DND-41 (cell line): ENCODE data around the gene MAML3.

ENCODE experiments used
- ATAC-seq: fragments of 200-7000 bp; cut with Tn5 transposase; 3 replicates; pipeline ENCODE4 v1.9.1; 2021; ENCODE audit warnings: low read depth; ENCODE audit not compliant: insufficient read depth
- DNase-seq: peaks from one replicate; pipeline ENCODE4 v3.0.0-alpha.2; 2020
- H2AFZ ChIP-seq: 2 replicates; pipeline ENCODE4 v1.6.0; 2012; ENCODE audit warnings: low read depth, low read length
- H3K27ac ChIP-seq: 2 replicates; pipeline ENCODE4 v1.5.1; 2012; ENCODE audit warnings: low read length, inconsistent platforms
- H3K27me3 ChIP-seq: fragments of 200-600 bp; sonication (generic); 2 replicates; pipeline ENCODE4 v1.6.0; 2012; ENCODE audit warnings: low read length, mild to moderate bottlenecking, inconsistent platforms; ENCODE audit not compliant: insufficient read depth, poor library complexity
- H3K36me3 ChIP-seq: 2 replicates; pipeline ENCODE4 v1.5.1; 2012; ENCODE audit warnings: low read length, inconsistent platforms; ENCODE audit not compliant: insufficient read depth
- H3K4me1 ChIP-seq: 2 replicates; pipeline ENCODE4 v1.5.1; 2012; ENCODE audit warnings: mild to moderate bottlenecking, low read length; ENCODE audit not compliant: insufficient read depth
- H3K4me2 ChIP-seq: 2 replicates; pipeline ENCODE4 v1.6.0; 2012; ENCODE audit warnings: mild to moderate bottlenecking, moderate library complexity, low read length, inconsistent platforms; ENCODE audit not compliant: insufficient read depth
- H3K4me3 ChIP-seq, 2 experiments: fragments of 200-600 bp in 1 of 2; shearing (Covaris generic) in 1 of 2; 2 replicates each; pipeline ENCODE4 v1.5.1; 2012 to 2016; ENCODE audit warnings: inconsistent platforms in 2 of 2, low read length in 2 of 2, mild to moderate bottlenecking in 2 of 2, low read depth in 1 of 2, moderate library complexity in 1 of 2
- H3K79me2 ChIP-seq: 2 replicates; pipeline ENCODE4 v1.6.0; 2012; ENCODE audit warnings: low read length, inconsistent platforms; ENCODE audit not compliant: insufficient read depth
- H3K9ac ChIP-seq: 2 replicates; pipeline ENCODE4 v1.6.0; 2012; ENCODE audit warnings: low read depth, mild to moderate bottlenecking, inconsistent platforms, low read length, moderate library complexity
- H3K9me3 ChIP-seq: 2 replicates; pipeline ENCODE4 v1.5.1; 2012; ENCODE audit warnings: low read length, moderate library complexity, mild to moderate bottlenecking, inconsistent platforms; ENCODE audit not compliant: insufficient read depth, severe bottlenecking
- H4K20me1 ChIP-seq: 2 replicates; pipeline ENCODE4 v1.6.0; 2012; ENCODE audit warnings: low read length; ENCODE audit not compliant: insufficient read depth
- CTCF ChIP-seq: IDR thresholded peaks from 2 replicates; pipeline ENCODE4 v1.5.1; 2012; ENCODE audit warnings: borderline replicate concordance, low read length, moderate library complexity, mild to moderate bottlenecking; ENCODE audit not compliant: poor library complexity, severe bottlenecking; ENCODE audit errors: extremely low read depth
- EZH2 ChIP-seq: IDR thresholded peaks from 3 replicates; pipeline ENCODE4 v1.6.1; 2012; ENCODE audit warnings: borderline replicate concordance, low read depth, mild to moderate bottlenecking, moderate library complexity, low read length, inconsistent platforms; ENCODE audit not compliant: severe bottlenecking

MAML3 gene

GRCh38 chr4:139728840-139729239, 425.1 kb downstream of the MAML3 start:
- no peaks in the 10 kb centered on the region for H3K27me3 ChIP-seq
- H3K4me3 ChIP-seq = no peak overlapping the region
- ATAC-seq = no peak
- no peak overlapping the region for H2AFZ ChIP-seq
- H3K36me3 ChIP-seq = peaks cover 6% of the 10 kb centered on the region; the same call in 1 of the 2 replicates
- H3K9ac ChIP-seq = no peak overlapping the region
- no peak overlapping the region for H3K27ac ChIP-seq
- H3K79me2 ChIP-seq = no peaks in the 10 kb centered on the region
- H3K4me1 ChIP-seq = peaks cover 4% of the 10 kb centered on the region
- no peak overlapping the region for H3K4me2 ChIP-seq
- H3K9me3 ChIP-seq = no peaks in the 10 kb centered on the region
- DNase-seq = no peak
- TF ChIP-seq EZH2 = no peak
- no peak for TF ChIP-seq CTCF
- H4K20me1 ChIP-seq = 0 out of 2 replicates have a peak, but pooled peaks cover 3% of the 10 kb centered on the region

GRCh38 chr4:139728146-139728545, 425.8 kb downstream of the MAML3 start:
- no peak overlapping the region for H3K4me2 ChIP-seq
- no peak for ATAC-seq
- H3K27ac ChIP-seq = no peak overlapping the region
- no peak for TF ChIP-seq EZH2
- no peak for TF ChIP-seq CTCF
- no peaks in the 10 kb centered on the region for H3K4me1 ChIP-seq
- H3K4me3 ChIP-seq = no peak overlapping the region
- no peak overlapping the region for H3K9ac ChIP-seq
- H3K27me3 ChIP-seq = no peaks in the 10 kb centered on the region
- H4K20me1 ChIP-seq = no peaks in the 10 kb centered on the region
- DNase-seq = no peak
- no peaks in the 10 kb centered on the region for H3K9me3 ChIP-seq
- no peak overlapping the region for H2AFZ ChIP-seq
- H3K79me2 ChIP-seq = no peaks in the 10 kb centered on the region
- H3K36me3 ChIP-seq = peaks cover 6% of the 10 kb centered on the region; the same call in 1 of the 2 replicates

DNA sequence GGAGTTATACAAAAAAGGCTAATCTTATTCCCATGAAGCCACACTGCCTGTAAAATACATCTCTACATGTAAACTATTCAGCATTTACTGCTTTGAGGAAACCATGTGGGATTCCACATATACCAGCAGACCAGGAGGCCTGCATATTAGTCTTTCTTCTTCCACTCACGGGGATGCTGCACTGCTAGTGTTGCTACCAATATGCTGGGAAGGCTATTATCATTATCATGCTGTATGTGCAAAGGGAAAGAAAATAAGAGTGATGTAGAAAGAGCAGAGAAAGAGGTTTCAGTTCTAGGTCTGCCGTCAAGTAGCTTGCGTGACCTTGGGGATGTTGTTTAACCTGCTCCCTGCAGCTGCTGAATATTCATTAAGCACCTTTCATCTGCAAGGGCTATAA, 427.4 kb downstream of the MAML3 start:
- ATAC-seq = no peak
- H3K4me1 ChIP-seq = no peaks in the 10 kb centered on the region

More for the DNA sequence above, 427.4 kb downstream of the MAML3 start:
- Histone ChIP-seq H3K27me3 (no peaks in the 10 kb centered on the region), H3K36me3 (peaks cover 6% of the 10 kb centered on the region; the same call in 1 of the 2 replicates), H3K4me2 (no peak overlapping the region), H3K9me3 (no peaks in the 10 kb centered on the region), H4K20me1 (no peaks in the 10 kb centered on the region), H2AFZ (no peak overlapping the region), H3K4me3 (no peak overlapping the region), H3K79me2 (no peaks in the 10 kb centered on the region), H3K27ac (no peak overlapping the region), H3K9ac (no peak overlapping the region)
- TF ChIP-seq EZH2 (no peak), CTCF (no peak)
- no peak for DNase-seq
